GM19438 (cell line): Measurements from ENCODE around the gene WDSUB1.

ENCODE experiments used
- ATAC-seq: cut with Tn5 transposase; IDR thresholded peaks from one replicate; pipeline ENCODE4 v1.9.1; 2021; ENCODE audit warnings: low read depth; ENCODE audit not compliant: unreplicated experiment

The WDSUB1 gene, protein sequence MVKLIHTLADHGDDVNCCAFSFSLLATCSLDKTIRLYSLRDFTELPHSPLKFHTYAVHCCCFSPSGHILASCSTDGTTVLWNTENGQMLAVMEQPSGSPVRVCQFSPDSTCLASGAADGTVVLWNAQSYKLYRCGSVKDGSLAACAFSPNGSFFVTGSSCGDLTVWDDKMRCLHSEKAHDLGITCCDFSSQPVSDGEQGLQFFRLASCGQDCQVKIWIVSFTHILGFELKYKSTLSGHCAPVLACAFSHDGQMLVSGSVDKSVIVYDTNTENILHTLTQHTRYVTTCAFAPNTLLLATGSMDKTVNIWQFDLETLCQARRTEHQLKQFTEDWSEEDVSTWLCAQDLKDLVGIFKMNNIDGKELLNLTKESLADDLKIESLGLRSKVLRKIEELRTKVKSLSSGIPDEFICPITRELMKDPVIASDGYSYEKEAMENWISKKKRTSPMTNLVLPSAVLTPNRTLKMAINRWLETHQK

DNA sequence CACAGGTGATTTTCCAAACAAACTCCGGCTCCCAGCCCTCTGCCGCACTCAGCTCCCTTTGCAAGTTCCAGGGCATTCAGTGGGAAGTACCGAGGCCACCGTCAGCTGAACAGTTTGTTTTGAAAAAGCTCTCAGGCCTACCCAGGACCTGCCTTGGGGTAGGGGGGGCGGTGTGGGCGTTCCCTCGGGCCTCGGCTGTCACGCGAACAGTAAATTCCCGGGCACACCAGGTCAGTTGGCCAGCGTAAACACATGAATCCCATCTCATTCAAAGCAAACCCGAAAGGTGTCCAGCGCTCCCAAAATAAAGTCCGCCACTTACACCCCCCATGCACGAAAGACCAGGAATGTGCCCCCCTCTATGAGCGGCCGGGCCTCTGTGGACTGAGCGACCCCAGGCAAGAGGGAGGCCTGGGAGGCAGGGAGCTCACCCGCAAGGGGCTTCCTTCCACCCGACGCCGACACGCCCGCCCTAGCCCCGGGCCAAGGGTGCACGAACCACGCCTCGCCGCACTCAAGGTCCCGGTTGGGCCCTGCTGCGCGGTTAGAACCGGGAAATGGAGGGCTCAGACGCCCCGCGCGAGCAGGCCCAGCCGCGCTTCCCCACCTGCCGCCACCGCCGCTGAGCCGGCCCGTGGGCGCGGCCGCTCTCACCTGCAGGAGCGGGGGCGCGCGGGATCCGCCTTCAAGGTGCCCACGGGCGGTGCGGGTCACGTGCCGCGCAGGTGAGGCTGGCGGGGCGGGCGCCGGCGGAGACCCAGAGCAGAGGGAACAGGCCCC is at the start of gene WDSUB1:
Gene WDSUB1 (minus strand): TSS at position 775 of the 780 bp plus-strand sequence. CDS start 3,634 bp downstream, outside the sequence.
- peak; percentile 29 for ATAC-seq

DNA sequence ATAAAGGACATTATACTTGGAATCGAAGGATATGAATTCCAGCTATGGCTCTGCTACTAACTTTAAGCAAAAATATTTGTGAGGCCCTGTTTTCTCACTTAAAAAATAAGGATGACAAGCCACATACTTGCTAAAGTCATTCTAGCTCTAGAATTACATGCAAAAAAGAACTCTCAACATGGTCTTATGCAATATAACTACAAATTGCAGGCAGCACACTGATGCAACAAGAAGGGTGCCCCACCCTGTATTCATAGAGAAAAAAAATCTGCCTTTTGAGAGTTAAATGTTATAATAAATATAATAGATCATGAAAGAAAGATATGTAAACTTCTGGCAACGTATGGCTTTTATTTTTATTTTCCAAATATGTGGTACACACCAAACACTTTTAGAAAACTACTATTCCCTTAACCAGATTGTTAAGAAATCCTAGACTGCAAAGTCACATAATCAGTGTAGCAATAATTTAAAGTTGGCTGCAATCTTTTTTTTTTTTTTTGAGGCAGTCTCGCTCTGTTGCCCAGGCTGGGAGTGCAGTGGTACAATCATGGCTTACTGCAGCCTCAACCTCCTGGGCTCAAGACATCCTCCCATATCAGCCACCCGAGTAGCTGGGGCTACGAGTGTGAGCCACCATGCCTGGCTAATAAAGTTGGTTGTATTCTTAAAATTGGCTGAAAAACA is 40.2 kb upstream of the WDSUB1 start:
- ATAC-seq = no peak

DNA sequence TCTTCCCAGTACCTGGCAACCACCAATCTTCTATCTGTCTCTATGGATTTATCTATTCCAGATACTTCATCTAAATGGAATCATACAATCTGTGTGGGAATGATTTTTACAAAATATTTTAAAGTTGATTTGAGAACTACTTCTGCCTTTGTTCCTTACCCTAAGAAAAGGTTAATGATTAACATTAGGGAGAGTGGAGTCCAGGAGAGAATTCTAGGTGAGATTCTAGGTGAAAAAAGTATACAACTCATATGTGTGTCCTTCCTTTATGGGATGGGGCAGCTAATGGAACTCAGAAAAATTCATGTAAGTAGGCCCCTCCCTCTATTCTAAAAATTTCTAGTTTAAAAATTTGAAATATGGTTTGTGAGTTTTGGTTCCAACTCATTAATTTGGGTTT is 35.9 kb upstream of the WDSUB1 start:
- no peak for ATAC-seq

DNA sequence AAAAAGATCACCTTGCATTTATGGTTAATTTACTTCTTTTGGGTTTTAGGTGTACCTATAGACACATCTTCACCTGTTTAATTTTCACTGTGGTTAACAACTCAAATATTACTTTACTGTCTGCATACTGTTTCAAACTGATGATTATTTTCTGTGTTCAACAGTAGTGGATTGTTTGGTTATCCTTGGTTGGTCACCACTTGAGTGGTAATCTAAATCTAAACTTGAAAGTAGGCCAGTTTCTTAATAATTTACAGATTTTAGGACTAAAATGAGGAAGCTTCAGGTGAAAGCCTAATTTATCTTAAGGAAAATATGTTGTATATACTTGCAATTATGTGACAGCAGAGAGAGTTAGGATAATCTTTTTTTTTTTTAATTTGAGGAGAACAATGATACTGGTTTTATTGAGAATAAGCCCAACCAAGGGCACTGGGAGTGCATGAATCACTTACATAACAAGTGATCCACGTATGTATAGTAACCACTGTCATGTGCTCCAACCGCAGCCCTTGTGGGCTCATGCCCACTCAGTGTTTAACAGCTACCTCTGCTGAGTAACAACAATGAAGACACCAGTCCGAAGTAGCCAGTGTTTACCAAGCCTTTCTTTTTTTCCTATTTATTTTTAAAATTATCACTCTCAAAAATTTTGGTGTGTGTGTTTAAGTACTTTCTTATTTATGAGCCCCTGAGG is 31.0 kb upstream of the WDSUB1 start:
- ATAC-seq = no peak

DNA sequence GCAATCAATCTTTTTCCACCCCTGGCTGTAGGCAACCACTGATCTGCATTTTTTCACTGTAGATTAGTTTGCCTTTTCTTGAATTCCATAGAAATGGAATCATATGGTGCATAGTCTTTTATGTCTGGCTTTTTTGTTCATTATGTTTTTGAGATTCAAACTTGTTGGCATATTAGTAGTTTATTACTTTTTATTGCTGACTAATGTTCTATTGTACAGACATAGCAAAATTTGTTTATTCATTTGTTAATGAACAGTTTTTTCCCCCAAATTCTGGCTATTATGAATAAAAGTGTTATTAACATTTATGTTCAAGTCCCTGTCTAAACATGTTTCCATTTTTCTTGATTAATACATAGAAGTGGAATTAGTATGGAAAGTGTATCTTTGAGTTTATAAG is 21.4 kb upstream of the WDSUB1 start:
- ATAC-seq = no peak

DNA sequence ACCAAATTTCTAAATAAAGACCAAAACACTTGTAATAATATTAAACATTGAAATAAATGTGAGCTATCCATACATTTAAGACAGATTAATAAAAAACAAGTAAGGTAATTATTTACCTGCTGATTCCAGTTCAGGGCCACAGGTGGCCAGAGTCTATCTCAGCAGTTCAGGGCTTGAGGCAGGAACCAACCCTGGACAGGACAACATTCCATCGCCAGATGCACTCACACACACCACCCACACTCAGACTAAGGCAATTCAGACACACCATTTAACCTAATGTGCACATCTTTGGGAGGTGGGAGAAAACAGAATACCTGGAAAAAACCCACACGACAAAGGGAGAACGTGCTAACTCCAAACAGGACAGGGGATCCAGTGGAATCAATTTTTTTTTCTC is 14.1 kb upstream of the WDSUB1 start:
- no peak for ATAC-seq

DNA sequence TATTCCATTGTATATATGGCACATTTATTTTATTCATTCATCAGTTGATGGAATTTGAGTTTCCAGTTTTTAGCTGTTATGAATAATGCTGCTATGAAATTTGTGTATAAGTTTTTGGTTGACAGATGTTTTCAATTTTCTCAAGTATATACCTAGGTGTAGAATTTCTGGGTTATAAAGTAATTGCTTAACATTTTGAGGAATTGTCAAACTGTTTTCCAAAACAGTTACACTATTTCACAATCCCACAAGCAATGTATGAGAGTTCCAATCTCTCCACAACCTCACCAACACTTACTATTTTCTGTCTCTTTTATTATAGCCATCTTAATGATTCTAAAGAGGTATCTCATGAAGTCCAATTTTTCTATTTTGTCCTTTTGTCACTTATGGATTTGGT is 12.5 kb upstream of the WDSUB1 start:
- no peak for ATAC-seq

DNA sequence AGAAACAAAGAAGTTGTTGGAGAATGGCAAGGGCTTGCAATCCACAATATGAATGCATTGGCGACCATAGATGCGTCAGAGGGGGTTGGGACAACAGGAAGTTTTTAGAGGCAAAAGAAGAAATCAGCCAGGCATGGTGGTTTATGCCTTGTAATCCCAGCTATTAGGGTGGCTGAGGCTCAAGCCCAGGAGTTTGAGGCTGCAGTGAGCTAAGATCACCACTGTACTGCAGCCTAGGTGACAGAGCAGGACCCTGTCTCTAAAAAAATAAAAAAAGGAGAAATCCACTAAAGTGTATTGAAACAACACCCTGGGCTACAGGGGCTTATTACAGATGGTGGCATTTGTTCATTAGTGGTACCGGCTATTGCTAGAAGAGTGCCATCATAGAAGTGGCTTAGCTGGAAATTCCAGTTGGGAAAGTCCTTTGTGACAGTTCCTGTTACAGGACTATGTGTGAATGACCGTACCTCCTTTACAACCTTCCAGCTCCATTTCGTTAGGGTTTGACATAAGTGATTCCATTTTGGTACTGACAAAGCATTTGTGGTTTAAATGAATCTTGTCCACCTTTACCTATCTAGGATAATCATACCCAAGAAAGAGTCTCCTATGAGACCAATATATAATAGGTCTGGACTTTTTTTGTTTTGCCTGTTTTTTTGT is 10.7 kb upstream of the WDSUB1 start:
- ATAC-seq = no peak

DNA sequence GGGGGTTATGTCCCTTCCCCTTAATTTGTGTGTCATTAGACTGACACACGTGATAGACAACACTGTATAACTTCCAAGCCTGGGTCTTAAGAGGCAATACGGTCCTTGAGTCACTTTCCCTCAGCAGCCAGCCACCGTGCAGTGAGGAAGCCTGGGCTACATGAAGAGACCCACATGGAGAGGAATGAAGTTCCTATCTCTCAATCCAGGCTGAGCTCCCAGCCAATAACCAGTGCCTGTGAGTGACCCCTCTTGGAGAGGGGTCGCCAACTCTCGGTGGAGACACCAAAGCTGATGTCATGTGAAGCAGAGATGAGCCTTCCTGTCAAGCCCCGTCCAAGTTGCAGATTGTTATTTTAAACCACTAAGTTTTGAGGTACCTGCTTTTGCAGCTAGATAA is 5.7 kb upstream of the WDSUB1 start:
- no peak for ATAC-seq

DNA sequence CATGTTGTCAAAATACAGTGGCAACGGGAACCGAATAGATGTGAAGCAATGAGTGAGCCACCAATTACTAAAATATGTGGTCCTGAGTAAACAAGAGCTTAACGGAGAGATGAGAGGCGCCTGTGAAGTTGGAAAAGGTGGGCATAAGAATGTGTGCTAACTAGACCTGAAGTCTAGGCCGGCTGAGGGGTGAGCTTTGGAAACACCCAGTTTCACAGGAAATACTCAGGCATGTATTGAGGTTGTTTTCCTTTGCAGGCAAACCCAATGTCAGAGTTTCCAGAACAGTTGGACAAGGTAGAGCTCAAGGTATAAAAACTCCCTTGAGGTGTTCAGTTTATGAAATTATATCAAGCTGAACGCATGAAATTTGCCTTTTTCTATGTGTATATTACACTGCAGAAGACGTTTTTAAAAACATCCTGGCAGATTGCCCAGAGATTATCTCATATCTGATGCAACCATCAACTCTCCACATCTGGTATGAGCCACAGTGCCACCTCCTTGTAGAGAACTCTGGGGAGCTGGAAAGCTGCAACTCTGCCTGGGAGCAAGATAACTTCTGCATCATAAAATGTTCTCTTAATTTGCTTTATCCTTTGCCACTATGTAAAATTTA is 3.9 kb upstream of the WDSUB1 start:
- no peak for ATAC-seq

DNA sequence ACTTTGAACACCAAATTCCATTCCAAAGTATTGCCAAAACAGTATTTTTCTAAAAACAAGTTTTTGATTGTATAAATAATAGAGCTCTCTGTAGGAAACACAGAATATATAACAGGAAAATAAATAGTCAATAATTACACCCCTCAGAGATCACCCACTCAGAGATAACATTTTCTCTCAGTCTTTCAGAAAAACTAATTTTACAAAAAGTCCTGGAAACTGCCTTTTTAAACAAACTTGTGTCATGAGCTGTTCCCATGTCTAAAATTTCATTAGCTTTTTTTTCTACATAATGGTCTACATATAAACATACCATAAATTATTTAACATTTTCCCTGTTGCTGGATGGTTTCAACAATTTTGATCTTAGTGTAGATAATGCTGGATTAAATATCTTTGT is 1.2 kb upstream of the WDSUB1 start:
- ATAC-seq = no peak

DNA sequence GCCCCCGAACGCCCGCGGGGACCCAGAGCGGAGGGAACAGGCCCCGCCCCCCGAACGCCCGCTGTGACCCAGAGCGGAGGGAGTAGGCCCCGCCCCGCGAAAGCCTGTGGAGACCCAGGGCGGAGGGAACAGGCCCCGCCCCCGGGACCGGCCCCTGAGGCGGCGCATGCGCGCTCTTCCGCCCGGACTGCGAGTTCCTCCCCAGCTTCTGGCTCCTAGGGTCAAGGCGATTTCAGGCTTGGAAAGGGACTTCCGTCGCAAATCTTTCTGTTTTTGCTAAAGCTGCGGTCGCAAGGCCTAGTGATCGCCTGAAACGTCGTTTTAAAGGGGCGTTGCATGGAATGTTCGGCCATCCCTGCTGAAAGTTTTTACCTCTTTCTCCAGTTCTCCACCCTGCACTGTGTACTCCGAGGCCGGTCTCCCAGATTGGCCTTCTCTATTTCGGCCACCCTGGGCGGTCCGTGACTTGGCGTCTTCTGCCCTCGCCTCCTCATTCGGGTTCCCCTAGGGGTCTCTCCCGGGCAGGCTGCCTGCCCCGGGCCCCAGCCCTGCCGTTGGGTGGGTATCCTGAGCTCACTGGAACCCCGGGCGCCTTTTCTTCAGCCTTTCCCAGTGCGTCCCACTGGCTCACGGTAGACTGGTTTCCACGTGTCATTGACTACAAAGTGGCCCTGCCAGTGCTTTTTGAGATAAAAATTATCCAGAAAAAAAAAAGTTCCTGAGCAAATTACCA is 372 bp upstream of the WDSUB1 start:
- peak; percentile 87 for ATAC-seq

DNA sequence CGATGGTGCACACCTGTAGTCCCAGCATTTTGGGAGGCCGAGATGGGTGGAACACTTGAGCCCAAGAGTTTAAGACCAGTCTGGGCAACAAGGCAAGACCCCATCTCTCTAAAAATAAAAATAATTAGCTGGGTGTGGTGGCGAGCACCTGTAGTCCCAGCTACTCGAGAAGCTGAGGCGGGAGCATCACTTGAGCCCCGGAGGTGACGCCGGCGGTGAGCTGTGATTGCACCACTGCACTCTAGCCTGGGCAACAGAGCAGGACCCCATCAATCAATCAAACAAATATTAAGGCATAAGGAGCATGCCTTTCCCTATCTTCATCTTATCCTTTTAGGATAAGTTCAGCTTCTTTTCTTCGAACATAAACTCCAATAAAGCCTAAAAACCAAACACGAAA is 1.1 kb downstream of the WDSUB1 start:
- no peak for ATAC-seq

DNA sequence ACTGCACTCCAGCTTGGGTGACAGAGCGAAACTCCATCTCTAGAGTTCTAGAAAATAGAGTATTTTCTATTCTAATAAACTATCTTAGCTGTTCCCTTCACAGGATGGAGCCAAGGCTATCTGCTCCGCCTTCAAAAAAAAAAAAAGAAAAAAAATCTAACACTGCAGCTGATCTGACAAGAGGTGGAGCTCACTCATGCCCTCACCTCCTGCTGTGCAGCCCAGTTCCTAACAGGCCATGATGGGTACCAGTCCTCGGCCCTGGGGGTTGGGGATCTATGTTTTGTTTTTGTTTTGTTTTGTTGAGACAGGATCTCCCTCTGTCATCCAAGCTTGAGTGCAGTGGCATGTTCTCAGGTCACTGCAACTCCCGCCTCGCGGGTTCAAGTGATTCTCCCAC is 3.0 kb downstream of the WDSUB1 start:
- ATAC-seq = no peak

DNA sequence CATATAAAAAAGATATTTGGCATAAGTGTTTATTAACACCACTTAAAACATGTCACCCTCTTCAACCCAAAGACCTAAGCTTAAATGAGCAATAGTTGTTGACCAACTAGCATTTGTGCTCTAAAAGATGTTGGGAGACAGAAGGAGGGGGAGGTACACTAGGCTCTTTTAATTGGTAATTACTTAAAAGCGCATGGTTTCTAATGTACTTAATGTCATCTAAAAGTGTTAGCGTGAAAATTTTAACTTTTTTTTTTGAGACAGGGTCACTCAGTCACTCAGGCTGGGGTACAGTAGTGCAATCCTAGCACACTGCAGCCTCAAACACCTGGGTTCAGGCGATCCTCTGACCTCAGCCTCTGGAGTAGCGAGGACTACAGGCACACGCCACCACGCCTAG is 5.5 kb downstream of the WDSUB1 start:
- ATAC-seq = no peak

DNA sequence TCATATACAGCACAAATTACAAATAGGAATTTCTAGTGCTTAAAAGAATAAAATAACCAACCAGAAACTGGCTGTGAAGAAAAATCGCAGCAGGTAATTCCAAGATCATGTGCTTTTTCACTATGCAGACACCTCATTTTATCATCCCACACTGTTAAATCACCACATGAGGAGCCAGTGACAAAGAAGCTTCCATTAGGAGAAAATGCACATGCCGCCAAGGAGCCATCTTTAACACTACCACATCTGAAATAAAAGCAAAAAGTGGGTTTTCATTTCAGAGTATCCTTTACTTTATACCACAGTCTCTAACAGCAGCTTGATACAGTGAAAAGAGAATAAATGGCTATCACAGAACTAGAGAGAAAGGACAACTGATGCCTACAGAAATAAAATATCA is 6.8 kb downstream of the WDSUB1 start:
- ATAC-seq = no peak

DNA sequence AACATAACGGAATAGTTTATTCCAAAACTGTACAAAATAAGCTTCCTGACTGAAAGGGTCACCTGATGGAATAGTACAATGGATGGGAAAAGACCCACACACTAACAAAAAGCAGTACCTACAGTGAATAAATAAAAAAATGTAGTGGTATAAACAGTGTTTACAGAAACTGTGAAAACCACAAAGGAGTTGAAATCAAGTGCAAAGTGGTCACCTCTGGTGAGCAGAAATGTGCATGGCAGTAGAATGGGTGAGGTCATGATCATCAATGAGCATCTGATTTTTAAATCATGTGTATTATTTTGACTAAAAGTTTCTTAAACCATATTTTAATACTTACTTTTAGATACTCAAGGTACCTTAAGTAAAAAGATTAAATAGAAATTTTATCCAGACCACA is 11.4 kb downstream of the WDSUB1 start:
- no peak for ATAC-seq

DNA sequence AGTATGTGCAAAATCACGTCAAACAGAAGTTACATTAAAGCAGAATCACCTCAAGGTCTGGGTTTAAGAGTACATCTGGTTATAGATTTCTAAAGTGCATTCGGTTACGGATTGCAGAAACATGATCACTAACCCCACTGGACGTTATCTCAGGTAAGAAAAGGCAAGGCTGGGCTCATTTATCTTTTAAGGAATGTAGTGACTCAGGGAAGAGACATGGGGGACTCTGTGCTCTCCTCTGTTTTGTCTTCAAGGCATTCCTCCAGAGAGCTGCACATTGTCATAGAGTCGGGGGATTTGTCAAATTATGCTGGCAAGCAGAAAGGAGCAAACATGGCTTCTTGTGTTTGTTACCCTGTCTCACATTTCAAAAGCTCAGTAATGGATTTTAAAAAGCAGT is 14.3 kb downstream of the WDSUB1 start:
- no peak for ATAC-seq

DNA sequence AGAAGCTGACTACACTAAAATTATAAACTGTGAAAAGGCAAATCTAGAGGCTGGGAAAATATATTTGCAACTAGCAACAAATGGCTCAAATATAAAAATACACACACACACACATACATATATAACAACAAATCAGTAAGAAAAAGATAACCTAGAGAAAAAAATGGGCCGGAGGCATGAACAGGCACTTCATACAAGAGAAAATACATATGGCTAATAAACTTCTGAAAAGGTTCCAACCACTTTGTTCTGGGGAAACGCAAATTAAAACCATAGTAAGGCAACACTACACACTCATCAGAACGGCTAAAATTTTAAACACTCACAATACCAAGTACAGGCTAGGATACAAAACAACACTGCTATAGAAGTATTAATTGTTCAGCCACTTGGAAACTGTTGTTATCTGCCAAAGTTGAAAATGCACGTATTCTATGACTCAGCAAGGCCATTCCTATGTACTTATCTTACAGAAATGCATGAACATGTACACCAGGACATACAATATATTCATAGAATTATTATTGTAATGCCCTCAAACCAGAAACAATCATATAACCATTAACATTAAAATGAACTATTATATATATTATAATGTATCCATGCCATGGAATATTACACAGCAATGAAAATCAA is 15.6 kb downstream of the WDSUB1 start:
- ATAC-seq = no peak
